H1 (cell line): ENCODE data around the gene MAP2K1. TPM values are rescaled to one million over a fixed set of nuclear protein-coding genes. Genes with fewer than 3 reads are reported as not detected.

Experiments used
- CTCF ChIA-PET: fragments of 300-600 bp; sonication (Branson Sonifier 250); formaldehyde crosslinking; loops from one replicate; lab custom pipeline; 2021; ENCODE audit not compliant: partially characterized antibody; lab: Charles Lee
- POLR2A ChIA-PET: fragments of 300-600 bp; sonication (Branson Sonifier 250); formaldehyde crosslinking; loops from one replicate; lab custom pipeline; 2021; ENCODE audit warnings: inconsistent platforms; ENCODE audit not compliant: partially characterized antibody; lab: Charles Lee
- DNase-seq, 2 experiments: peaks; one replicate each; pipeline versions ENCODE4 v3.0.0 to v3.0.0-alpha.2; 2010 to 2022; ENCODE audit warnings: low spot score in 2 of 2, low read depth in 1 of 2, mixed read lengths in 1 of 2
- FAIRE-seq: peaks from 2 replicates; lab custom pipeline; 2011; peaks lifted over from hg19 to GRCh38; lab: Jason Lieb, UNC
- H2AFZ ChIP-seq: 2 replicates; pipeline ENCODE4 v1.8.1; 2012; ENCODE audit warnings: low read length, inconsistent platforms
- H2AK5ac ChIP-seq: 2 replicates; pipeline ENCODE4 v1.6.1; 2013; ENCODE audit warnings: low read depth, low read length
- H2BK120ac ChIP-seq: replicated peaks from 2 replicates; pipeline ENCODE3; 2013; ENCODE audit warnings: low read depth, low read length, inconsistent platforms
- H2BK12ac ChIP-seq: 2 replicates; pipeline ENCODE4 v1.6.1; 2013; ENCODE audit warnings: low read depth, low read length
- H2BK15ac ChIP-seq: 2 replicates; pipeline ENCODE4 v1.6.1; 2013; ENCODE audit warnings: low read length
- H2BK20ac ChIP-seq: 2 replicates; pipeline ENCODE4 v1.6.1; 2013; ENCODE audit warnings: low read length
- H2BK5ac ChIP-seq: 2 replicates; pipeline ENCODE4 v1.6.1; 2013; ENCODE audit warnings: low read depth, low read length
- H3K14ac ChIP-seq: 2 replicates; pipeline ENCODE4 v1.6.1; 2013; ENCODE audit warnings: inconsistent platforms; ENCODE audit not compliant: insufficient read length
- H3K18ac ChIP-seq: 2 replicates; pipeline ENCODE4 v1.6.1; 2013; ENCODE audit warnings: low read length; ENCODE audit errors: extremely low read depth
- H3K23ac ChIP-seq: 2 replicates; pipeline ENCODE4 v1.6.1; 2013; ENCODE audit warnings: inconsistent platforms; ENCODE audit not compliant: insufficient read length
- H3K23me2 ChIP-seq: 2 replicates; pipeline ENCODE4 v1.6.1; 2013; ENCODE audit warnings: low read depth, low read length
- H3K27ac ChIP-seq: 2 replicates; pipeline ENCODE4 v1.6.1; 2011; ENCODE audit warnings: low read depth, low read length, inconsistent platforms
- H3K27me3 ChIP-seq, 4 experiments: replicated peaks in 1 of 4; 1 replicate in 1 of 4; 2 replicates in 3 of 4; pipeline versions ENCODE4 v1.6.1 to v1.8.1; 2011 to 2013; ENCODE audit warnings: low read length in 3 of 4, mild to moderate bottlenecking in 3 of 4, inconsistent platforms in 2 of 4, mixed read lengths in 2 of 4, moderate library complexity in 1 of 4; ENCODE audit not compliant: control insufficient read depth in 3 of 4, insufficient read depth in 3 of 4; ENCODE audit errors: extremely low read depth in 1 of 4
- H3K36me3 ChIP-seq, 4 experiments: 2 replicates each; pipeline versions ENCODE4 v1.6.1 to v1.8.1; 2011 to 2013; ENCODE audit warnings: mild to moderate bottlenecking in 4 of 4, low read length in 3 of 4, moderate library complexity in 2 of 4, control low read depth in 1 of 4, inconsistent platforms in 1 of 4; ENCODE audit not compliant: insufficient read depth in 4 of 4, control insufficient read depth in 2 of 4
- H3K4ac ChIP-seq: replicated peaks from 2 replicates; pipeline ENCODE3; 2013; ENCODE audit warnings: low read length, low read depth, mixed read lengths, inconsistent platforms; ENCODE audit not compliant: insufficient read length
- H3K4me1 ChIP-seq, 4 experiments: replicated peaks in 1 of 4; 1 replicate in 1 of 4; 2 replicates in 3 of 4; pipeline versions ENCODE4 v1.6.1 to v1.8.1; 2011 to 2013; ENCODE audit warnings: low read length in 3 of 4, inconsistent platforms in 2 of 4, mixed read lengths in 1 of 4; ENCODE audit not compliant: insufficient read depth in 4 of 4, control insufficient read depth in 3 of 4
- H3K4me2 ChIP-seq, 2 experiments: 2 replicates each; pipeline versions ENCODE4 v1.6.1 to v1.8.1; 2011 to 2013; ENCODE audit warnings: low read depth in 2 of 2, low read length in 2 of 2, control low read depth in 1 of 2, inconsistent platforms in 1 of 2, mild to moderate bottlenecking in 1 of 2; ENCODE audit not compliant: insufficient read depth in 1 of 2
- H3K4me3 ChIP-seq, 4 experiments: fragments of 200-600, 300-600 bp in 1 of 4; sonication (generic), shearing (Covaris generic), sonication (Bioruptor Twin) in 1 of 4; 2 replicates each; pipeline versions ENCODE4 v1.5.1 to v1.8.1; 2011 to 2016; ENCODE audit warnings: low read length in 4 of 4, low read depth in 3 of 4, control low read depth in 2 of 4, inconsistent platforms in 2 of 4, mild to moderate bottlenecking in 2 of 4, mixed read lengths in 1 of 4, moderate library complexity in 1 of 4; ENCODE audit not compliant: insufficient read depth in 2 of 4; ENCODE audit errors: extremely low read depth in 1 of 4
- H3K56ac ChIP-seq: replicated peaks from 2 replicates; pipeline ENCODE3; 2013; ENCODE audit warnings: low read depth, mild to moderate bottlenecking, mixed read lengths, low read length, inconsistent platforms; ENCODE audit not compliant: insufficient read length
- H3K79me1 ChIP-seq: 2 replicates; pipeline ENCODE4 v1.6.1; 2013; ENCODE audit warnings: low read depth, low read length, control low read depth
- H3K79me2 ChIP-seq, 2 experiments: 2 replicates each; pipeline versions ENCODE4 v1.6.1 to v1.8.1; 2012 to 2013; ENCODE audit warnings: low read length in 2 of 2, mild to moderate bottlenecking in 2 of 2, inconsistent platforms in 1 of 2; ENCODE audit not compliant: insufficient read depth in 2 of 2, control insufficient read depth in 1 of 2
- H3K9ac ChIP-seq, 4 experiments: replicated peaks in 1 of 4; 1 replicate in 1 of 4; 2 replicates in 3 of 4; pipeline versions ENCODE4 v1.6.1 to v1.8.1; 2011 to 2013; ENCODE audit warnings: low read depth in 3 of 4, low read length in 3 of 4, control low read depth in 2 of 4, mild to moderate bottlenecking in 2 of 4, moderate library complexity in 2 of 4, inconsistent platforms in 1 of 4; ENCODE audit errors: extremely low read depth in 1 of 4
- H3K9me3 ChIP-seq, 2 experiments: 2 replicates each; pipeline versions ENCODE4 v1.6.1 to v1.8.1; 2012 to 2013; ENCODE audit warnings: mild to moderate bottlenecking in 2 of 2, moderate library complexity in 2 of 2, control low read depth in 1 of 2, inconsistent platforms in 1 of 2, low read depth in 1 of 2, low read length in 1 of 2, mixed read lengths in 1 of 2; ENCODE audit not compliant: insufficient read depth in 2 of 2
- H4K20me1 ChIP-seq, 2 experiments: replicated peaks in 1 of 2; 2 replicates each; pipeline versions ENCODE3 to v1.8.1; 2011 to 2013; ENCODE audit warnings: inconsistent platforms in 2 of 2, low read length in 2 of 2, mild to moderate bottlenecking in 1 of 2; ENCODE audit not compliant: insufficient read depth in 2 of 2, control insufficient read depth in 1 of 2
- H4K5ac ChIP-seq: 2 replicates; pipeline ENCODE4 v1.6.1; 2013; ENCODE audit warnings: low read length, low read depth, mixed read lengths, inconsistent platforms; ENCODE audit not compliant: insufficient read length
- H4K8ac ChIP-seq: 2 replicates; pipeline ENCODE4 v1.8.0; 2013; ENCODE audit warnings: mild to moderate bottlenecking, moderate library complexity, low read length, inconsistent platforms; ENCODE audit not compliant: insufficient read depth; ENCODE audit errors: extremely low read depth
- H4K91ac ChIP-seq: replicated peaks from 2 replicates; pipeline ENCODE3; 2013; ENCODE audit warnings: low read length, mixed read lengths, inconsistent platforms; ENCODE audit not compliant: insufficient read length
- CHD2 ChIP-seq: IDR thresholded peaks from 2 replicates; pipeline ENCODE4 v1.6.1; 2012; ENCODE audit warnings: low read length, improper control_type of control experiment
- SRF ChIP-seq: IDR thresholded peaks from 2 replicates; pipeline ENCODE4 v1.6.1; 2011; ENCODE audit warnings: mild to moderate bottlenecking, low read depth, low read length, moderate library complexity
- TAF1 ChIP-seq: IDR thresholded peaks from 2 replicates; pipeline ENCODE4 v1.6.1; 2011; ENCODE audit warnings: mild to moderate bottlenecking, low read depth, low read length
- WGBS, 2 experiments: shearing (Covaris generic) in 1 of 2; methylation state at CpG; one replicate each; pipeline versions ENCODE4 v1.1.6 to v1.1.7; 2013 to 2015; ENCODE audit warnings: low lambda C conversion rate in 2 of 2, mixed read lengths in 2 of 2, inconsistent platforms in 1 of 2, low coverage in 1 of 2, missing lambda C conversion rate in 1 of 2; ENCODE audit not compliant: insufficient replicate concordance in 2 of 2, insufficient coverage in 1 of 2, insufficient read length in 1 of 2; ENCODE audit errors: extremely low coverage in 1 of 2, missing lambda C conversion rate in 1 of 2; 5-methylcytosine and 5-hydroxymethylcytosine counted together
- polyA plus RNA-seq, 7 experiments: library from polyadenylated mRNA; depleted of rRNA in 3 of 7; stranded (reverse) in 5 of 7; unstranded in 2 of 7; fragments of >200 nt in 5 of 7; fragments of 200-250 nt in 2 of 7; gene quantifications; 1 replicate in 5 of 7; 2 replicates in 1 of 7; 4 replicates in 1 of 7; pipeline versions ENCODE4 v1.2.1 to v1.2.3, GENCODE V29; 2011 to 2013; ENCODE audit warnings: missing spikeins in 2 of 7, mixed read lengths in 2 of 7
- total RNA-seq: library from RNA; stranded (reverse); fragmentation: NEBNext Ultra II Directional; extraction: Animal tissue kit (Norgen Biotek cat#: 25700); gene quantifications from 2 replicates; pipeline ENCODE4 v1.2.1, GENCODE V29; 2021

The MAP2K1 gene
- total and polyA plus RNA-seq, 2 of the 8 experiments (the other 6 are each of a cell fraction or from before 2014, with no cell fraction given): 54.7 to 78.2 TPM

GRCh38 chr15:66502491-66502890 lies 115.8 kb downstream of the MAP2K1 start:
- POLR2A ChIA-PET: interaction anchor here (0.7 to 4.7 kb wide), 7 partner anchors 12 to 209 kb away, joined by 3 to 52 read pairs (median 4); partner anchors contain the start of gene DIS3L
- peaks cover 4% of the 10 kb centered on the region for H3K79me1 ChIP-seq
- H3K9me3 ChIP-seq: no peaks in the 10 kb centered on the region
- peak overlapping the region in 1 of 4 experiments; percentile 19; a peak in 1 of 7 replicates for H3K9ac ChIP-seq
- no peak for FAIRE-seq
- no peak overlapping the region for H2BK20ac ChIP-seq
- 91% methylated on average over 10 of the region's 10 CpGs; no CpG with 5 or more reads in 1 of the 2 experiments for WGBS, 2 experiments
- peaks cover 12% of the 10 kb centered on the region for H3K23me2 ChIP-seq
- no peak overlapping the region for H2BK12ac ChIP-seq
- CTCF ChIA-PET: interaction anchor here (0.7 kb wide), 1 partner anchor 589 kb away, joined by 3 read pairs; no protein-coding TSS in a partner anchor
- no peak overlapping the region for H3K23ac ChIP-seq
- no peak overlapping the region for H2BK120ac ChIP-seq
- TF ChIP-seq TAF1 (no peak), SRF (no peak), CHD2 (no peak)
- H3K14ac ChIP-seq: no peak overlapping the region
- peak overlapping the region; percentile 85 to 93; a peak in 2 of 4 replicates for H3K4me2 ChIP-seq
- H3K27me3 ChIP-seq: no peaks in the 10 kb centered on the region
- H2AK5ac ChIP-seq: no peak overlapping the region
- DNase-seq: no peak
- H2AFZ ChIP-seq: no peak overlapping the region
- no peak overlapping the region for H4K5ac ChIP-seq
- H3K4me3 ChIP-seq: peak overlapping the region in 3 of 4 experiments; percentile 95 to 100 (median 98); a peak in 5 of 8 replicates
- H3K18ac ChIP-seq: no peak overlapping the region
- no peak overlapping the region for H2BK15ac ChIP-seq
- no peak overlapping the region for H4K91ac ChIP-seq
- no peak overlapping the region for H3K4ac ChIP-seq
- H3K4me1 ChIP-seq: peaks cover 0 to 6% (median 5%) of the 10 kb centered on the region in 4 experiments; a peak in 4 of 7 replicates
- H2BK5ac ChIP-seq: no peak overlapping the region
- no peak overlapping the region for H4K8ac ChIP-seq
- H3K56ac ChIP-seq: no peak overlapping the region
- H3K36me3 ChIP-seq: peaks cover 41 to 54% (median 51%) of the 10 kb centered on the region in 4 experiments
- H4K20me1 ChIP-seq: peaks cover 0 to 4% of the 10 kb centered on the region in 2 experiments
- H3K27ac ChIP-seq: no peak overlapping the region
- peaks cover 18 to 57% of the 10 kb centered on the region in 2 experiments for H3K79me2 ChIP-seq
